Inflammatory macrophage (primary cell): Measurements from ENCODE around the gene PUS10.
"Not testable (repeated sequence)": the region's sequence is repeated elsewhere in the genome, so short reads cannot be mapped to it uniquely, and the experiment has no call there.

ENCODE experiments used
- DNase-seq, 2 donors: peaks; one replicate each; pipeline ENCODE4 v3.0.0-alpha.2; 2020 to 2022
- total RNA-seq, 18 experiments: gene quantifications; one replicate each; lab custom pipeline; 2026; ENCODE audit warnings: mixed read lengths in 6 of 18, inconsistent platforms in 2 of 18; lab: John Stamatoyannopoulos, UW

The PUS10 gene, protein sequence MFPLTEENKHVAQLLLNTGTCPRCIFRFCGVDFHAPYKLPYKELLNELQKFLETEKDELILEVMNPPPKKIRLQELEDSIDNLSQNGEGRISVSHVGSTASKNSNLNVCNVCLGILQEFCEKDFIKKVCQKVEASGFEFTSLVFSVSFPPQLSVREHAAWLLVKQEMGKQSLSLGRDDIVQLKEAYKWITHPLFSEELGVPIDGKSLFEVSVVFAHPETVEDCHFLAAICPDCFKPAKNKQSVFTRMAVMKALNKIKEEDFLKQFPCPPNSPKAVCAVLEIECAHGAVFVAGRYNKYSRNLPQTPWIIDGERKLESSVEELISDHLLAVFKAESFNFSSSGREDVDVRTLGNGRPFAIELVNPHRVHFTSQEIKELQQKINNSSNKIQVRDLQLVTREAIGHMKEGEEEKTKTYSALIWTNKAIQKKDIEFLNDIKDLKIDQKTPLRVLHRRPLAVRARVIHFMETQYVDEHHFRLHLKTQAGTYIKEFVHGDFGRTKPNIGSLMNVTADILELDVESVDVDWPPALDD
- 2.1 to 21.7 (median 12.3) reads per million in 18 experiments for total RNA-seq

DNA sequence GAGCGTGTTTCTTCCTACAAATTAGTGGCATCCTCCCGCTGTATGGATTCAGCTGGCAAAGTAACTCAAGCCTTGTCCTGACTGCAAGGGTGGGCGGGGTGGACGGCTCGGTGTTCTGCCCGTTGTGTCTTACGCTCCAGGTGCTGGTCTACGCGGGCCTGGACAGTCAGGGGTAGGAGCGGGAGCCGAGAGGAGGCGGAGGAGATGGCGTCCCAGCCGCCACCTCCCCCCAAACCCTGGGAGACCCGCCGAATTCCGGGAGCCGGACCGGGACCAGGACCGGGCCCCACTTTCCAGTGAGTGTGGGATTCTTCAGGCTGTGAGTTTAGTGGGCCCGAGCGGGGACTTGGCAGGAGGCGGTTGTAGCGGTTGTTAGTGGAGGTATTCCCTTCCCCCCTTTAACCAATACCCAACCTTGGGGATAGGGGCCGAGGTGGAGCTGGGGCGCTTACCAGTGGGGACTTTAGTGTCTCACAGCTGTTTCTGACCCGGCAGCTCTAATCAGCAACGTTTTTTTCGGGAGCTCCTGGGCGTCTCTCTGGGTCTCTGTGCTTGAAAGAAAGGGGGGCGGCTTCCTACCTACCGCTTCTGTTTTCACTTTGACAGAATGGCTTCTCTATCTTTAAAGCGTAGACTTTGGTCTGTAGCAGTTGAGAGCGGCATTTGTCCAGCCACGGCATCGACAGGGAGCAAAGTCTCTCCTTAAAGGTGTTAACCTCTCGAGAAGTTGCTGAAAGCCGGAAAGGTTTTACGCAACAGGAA, at the start of gene PUS10, which contains the start of gene PEX13:
TSS of gene PUS10 (minus strand) at position 700 of the 762 bp plus-strand sequence. CDS start 6,365 bp downstream, outside the sequence.
TSS of gene PEX13 (plus strand) at position 165 of the 762 bp plus-strand sequence. CDS start at position 205, 40 bp downstream.
- DNase-seq: peak; percentile 37 to 68

DNA sequence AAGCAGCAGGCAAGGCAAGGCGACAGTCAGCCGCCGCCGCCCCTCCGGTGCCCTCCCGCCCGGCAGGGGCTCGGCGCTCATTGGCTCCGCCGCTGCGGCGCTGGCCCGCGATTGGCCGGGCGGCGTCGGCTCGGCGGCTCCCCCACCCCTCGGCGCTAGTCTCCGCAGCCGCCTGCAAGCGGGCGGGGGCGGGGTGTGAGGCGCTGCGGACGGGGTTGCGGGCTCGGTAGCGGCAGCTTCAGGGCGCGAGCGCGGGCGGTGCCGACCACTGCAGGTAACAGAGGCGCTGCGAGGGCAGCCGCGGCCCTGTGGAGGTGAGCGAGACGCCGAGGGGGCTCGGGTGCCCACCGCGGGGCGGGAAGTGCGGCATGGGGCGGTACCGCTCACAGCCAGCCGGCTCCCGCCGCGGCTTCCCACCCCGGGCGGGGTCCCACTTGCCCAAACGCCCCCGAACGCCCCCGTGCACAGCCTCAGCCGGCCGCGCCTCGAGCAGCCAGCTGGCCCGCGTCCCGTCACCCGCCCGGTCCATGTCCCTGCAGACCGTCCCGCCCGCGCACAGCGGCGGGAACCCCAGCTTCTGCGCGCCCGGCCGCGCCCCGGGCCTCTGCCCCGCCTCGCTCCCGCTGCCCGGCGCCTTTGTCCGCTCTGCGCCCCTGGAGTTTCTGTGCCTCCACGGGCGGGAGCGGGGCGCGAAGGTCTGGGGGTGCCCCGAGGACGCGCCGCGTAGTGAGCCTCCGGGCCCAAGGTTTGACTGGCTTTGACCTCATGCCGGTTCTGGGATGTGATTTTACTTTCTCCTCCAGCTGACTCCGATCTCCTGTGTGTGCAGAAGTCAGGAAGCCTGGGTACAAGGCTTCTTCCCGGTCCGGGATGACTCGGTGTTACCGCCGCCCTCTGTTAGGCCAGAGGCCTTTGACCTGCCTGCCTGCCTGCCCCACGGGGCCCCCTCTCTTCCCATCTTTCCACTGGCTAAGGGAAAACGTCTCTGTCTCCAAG, 48.0 kb upstream of the PUS10 start, which contains the start of gene SANBR:
TSS of gene SANBR (plus strand) at position 158 of the 996 bp plus-strand sequence. CDS start 4,480 bp downstream, outside the sequence.
- peak; percentile 92 to 94 for DNase-seq

DNA sequence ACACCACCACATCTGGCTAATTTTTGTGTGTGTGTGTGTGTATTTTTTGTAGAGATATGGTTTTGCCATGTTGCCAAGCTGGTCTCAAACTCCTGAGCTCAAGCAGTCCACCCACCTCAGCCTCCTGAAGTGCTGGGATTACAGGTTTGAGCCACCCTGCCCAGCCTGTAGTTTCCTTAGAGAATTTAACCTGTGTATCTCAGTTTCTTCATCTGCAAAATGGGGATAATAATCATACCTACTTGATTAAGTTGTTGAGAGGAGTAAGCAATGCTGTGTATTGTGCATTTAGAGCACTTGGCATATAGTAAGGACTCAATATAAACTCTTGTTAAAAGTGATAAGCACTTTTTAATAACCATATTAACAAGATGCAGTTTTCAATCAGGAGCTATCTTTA, 41.3 kb upstream of the PUS10 start:
- DNase-seq: no peak

DNA sequence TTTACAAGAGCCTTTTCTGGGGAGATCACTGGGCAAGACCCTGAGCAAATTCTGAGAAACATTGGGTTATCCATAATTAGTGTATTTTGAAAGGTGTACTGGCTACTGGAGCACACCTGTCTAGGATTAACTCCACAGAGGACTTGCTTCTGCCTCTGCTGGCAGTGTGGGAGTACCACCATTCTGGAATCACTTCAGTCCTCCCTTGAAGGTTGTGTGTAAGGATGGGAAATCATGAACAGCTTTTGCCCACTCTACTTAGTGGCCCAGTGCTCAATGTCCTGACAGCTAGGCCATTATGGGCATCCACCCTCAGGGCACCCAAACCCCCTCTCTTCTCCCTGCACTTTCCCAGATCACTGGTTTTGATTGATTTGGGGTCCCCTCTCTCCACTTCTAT, 39.5 kb upstream of the PUS10 start:
- no peak for DNase-seq

DNA sequence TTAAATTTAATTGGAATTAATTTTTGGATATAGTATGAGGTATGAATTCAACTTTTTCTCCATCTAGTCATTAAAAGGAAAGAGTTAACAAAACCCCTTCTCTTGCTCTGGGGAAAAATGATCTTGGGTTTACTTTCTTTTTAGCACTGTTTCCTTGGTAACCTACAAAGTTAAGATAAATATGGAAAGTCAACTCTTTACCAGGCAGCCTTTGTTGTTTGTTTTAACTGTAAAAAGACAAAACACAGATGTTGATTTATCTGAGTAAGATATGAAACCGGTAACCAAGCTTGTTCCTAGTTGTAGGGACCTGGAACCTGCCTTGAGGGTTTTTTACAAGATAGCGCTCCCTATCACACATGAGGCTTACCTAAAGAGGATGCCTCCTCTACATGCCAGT, 37.5 kb upstream of the PUS10 start:
- no peak for DNase-seq

DNA sequence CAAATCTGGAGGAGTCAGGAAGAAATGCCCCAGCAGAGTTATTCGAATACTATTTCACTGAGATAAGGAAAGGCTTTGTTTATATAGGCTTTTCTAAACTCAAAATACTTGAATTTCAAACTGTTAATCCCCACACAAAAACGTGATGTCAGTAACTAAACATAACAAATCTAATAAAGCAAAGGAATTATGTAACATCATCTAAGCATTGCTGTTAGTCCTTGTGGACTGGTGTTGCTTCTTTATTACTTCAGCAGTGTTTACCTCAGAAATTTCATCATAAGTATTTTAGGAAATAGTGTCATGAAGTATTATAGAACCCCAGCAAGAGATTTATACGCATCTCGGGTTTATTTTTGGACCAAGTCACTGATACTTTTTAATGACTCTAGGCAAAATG, 27.9 kb upstream of the PUS10 start:
- peak in 1 of 2 donors; percentile 57 for DNase-seq

DNA sequence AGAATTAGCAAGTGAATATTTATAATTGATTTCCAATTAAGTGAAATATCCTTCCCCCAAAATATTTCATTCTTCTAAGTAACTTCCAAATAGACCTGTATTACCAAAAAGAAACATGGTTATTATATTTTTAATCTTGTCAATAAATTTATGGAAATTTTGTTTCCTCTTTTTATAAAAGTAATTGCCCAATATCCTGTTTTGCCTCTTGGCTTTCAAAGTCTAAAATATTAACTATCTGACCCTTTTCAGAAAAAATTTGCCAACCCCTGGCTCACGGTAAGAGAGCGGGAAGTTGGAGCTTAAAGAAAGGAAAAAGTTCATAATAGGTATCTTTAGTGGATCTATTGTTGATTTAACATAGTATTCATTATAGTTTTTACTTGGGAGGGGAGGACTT, 27.2 kb upstream of the PUS10 start:
- peak in 1 of 2 donors; percentile 31 for DNase-seq

DNA sequence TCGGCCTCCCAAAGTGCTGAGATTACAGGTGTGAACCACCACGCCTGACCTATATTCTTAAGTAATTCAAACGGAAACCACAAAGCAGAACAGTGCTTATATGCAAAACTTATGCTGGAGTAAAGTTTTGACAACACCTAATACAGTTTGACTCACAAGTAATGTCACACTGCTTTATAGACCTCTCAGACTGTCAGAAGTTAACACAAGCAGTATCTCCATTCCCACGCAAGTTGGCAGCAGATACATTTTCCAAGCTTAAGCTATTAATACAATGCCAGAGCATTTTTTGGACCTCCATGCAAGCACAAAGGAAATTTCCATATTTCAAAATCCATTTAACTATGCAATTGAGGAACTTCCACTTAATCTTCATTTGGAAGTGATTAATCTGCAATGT, 26.6 kb upstream of the PUS10 start:
- peak in 1 of 2 donors; percentile 48 for DNase-seq

DNA sequence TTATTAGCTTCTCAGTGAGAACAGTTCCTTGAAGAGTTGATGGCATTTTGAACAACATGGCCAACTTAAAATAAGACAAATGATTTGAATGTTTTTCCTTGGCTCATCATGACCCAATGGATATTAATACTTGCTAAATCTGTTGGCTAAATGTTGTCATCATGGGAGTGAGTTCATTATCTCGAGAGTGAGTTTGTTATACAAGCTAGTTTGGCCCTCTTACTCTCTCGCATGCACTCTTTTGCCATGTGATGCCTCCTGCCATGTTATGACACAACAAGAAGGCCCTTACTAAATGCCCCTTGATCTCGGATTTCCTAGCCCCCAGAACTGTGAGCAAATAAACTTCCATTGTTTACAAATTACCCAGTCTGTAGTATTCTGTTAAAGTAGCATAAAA, 24.8 kb upstream of the PUS10 start:
- DNase-seq: no peak

DNA sequence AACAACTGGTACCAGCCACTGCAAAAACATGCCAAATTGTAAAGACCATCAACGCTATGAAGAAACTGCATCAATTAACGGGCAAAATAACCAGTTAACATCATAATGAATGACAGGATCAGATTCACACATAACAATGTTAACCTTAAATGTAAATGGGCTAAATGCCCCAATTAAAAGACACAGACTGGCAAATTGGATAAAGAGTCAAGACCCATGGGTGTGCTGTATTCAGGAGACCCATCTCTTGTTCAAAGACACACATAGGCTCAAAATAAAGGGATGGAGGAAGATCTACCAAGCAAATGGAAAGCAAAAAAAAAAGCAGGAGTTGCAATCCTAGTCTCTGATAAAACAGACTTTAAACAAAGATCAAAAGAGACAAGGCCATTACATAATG, 18.6 kb upstream of the PUS10 start:
- DNase-seq: not testable (repeated sequence)

DNA sequence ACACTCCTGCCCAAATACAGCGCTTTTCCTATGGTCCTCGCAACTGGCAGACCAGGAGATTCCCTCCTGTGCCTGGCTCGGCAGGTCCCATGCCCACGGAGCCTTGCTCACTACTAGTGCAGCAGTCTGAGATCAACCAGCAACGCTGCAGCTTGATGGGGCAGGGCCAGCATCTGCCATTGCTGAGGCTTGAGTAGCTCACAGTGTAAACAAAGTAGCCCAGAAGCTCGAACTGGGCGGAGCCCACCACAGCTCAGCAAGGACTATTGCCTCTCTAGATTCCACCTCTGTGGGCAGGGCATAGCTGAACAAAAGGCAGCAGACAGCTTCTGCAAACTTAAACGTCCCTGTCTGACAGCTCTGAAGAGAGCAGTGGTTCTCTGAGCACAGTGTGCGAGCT, 16.5 kb upstream of the PUS10 start:
- not testable (repeated sequence) for DNase-seq

DNA sequence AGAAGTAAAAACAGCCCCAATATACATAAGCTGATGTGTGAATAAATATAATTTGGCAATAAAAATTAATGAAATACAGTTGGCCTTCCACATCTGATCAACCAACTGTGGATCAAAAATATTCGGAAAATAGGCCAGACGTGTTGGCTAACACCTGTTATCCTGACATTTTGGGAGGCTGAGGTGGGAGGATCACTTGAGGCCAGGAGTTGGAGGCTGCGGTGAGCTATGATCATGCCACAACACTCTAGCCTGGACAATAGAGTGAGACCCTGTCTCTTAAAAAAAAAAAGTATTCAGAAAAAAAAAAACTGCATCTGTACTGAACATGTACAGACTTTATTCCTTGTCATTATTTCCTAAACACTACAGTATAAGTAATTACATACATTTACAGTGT, 11.5 kb upstream of the PUS10 start:
- DNase-seq: no peak

DNA sequence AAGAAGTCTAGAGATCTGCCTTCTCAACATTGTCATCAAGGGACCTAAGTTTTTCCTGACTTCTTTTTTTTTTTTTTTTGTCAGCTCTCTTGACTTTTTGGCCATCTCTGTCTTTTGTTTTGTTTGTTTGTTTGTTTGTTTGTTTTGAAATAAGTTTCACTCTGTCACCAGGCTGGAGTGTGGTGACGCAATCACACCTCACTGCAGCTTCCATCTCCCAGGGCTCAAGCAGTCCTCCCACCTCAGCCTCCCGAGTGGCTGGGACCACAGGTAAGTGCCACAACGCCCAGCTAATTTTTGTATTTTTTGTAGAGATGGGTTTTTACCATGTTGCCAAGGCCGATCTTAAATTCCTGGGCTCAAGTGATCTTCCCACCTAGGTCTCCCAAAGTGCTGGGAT, 5.6 kb upstream of the PUS10 start:
- DNase-seq: no peak

DNA sequence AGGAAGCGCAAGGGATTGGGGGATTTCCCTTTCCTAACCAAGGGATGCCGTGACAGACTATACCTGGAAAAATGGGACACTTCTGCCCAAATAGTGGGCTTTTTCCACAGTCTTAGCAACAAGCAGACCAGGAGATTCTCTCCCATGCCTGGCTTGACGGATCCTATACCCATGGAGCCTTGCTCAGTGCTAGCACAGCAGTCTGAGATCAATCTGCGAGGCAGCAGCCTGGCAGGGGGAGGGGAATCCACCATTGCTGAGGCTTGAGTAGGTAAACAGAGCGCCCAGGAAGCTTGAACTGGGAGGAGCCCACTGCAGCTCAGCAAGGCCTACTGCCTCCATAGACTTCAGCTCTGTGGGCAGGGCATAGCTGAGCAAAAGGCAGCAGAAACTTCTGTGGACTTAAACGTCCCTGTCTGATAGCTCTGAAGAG, 3.2 kb upstream of the PUS10 start:
- no peak for DNase-seq

DNA sequence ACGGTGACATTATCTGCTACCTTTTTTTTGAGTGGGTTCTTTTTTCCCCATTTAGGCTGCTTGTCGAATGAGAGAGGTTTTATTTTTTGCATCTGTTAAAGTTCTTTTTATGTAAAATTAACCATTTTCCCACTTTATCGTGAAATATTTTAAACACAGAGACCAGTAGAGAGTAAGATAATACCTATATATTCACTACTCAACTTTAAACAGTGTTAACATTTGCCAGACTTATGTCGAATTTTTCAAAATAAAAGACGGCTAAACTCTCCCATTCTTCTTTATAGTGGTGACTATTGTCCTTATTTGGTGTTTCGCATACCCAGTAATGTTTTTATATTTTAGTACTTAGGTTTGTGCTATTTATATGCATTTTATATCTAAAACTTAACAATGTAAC, 743 bp upstream of the PUS10 start:
- no peak for DNase-seq

DNA sequence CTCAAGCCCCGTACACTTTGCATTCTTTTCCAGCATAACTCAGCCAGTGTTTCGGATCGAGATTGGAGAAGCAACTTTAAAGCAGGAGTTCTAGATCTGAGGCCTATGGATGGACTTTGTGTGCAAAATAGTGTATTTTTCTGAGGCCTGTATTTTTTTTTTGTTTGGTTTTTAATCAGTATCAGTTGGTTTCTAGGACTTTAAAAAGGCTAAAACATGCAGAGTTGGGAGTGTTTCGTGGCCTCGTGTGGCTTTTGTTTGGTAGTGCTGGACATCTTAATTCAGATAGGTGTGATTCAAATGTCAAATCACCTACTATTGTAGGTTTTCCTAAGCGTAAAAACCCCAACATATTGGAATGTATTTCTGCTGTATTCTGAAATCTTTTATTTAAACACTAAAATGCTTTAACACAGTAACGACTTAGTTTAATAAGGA, 282 bp upstream of the PUS10 start:
- DNase-seq: no peak

DNA sequence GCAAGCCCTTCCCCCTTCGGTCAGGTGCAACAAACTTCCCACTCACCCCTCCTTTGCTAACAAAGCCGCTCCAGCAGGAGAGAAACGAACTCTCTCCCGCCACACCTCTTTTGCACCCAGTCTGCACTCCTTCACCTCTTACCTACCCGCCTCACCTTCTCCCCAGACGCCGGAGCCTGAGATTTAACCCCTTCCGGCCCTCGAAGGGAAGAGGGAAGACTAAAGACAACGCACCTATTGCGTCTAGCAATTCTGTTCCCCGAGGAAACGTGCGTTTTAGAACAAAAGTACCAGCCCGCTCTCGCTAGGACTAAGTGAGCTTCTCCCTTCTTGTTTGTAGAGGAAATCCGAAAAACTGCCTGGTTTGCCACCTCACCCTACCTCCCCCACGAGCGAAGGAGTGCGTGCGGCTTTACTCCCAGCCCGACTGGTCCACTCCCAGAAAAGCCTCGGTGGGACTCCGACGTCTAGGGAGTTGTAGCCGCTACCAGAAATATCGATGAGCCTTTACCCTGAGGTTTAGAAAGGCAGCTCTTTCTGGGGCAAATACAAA, 976 bp downstream of the PUS10 start:
- DNase-seq: peak; percentile 63 to 78

DNA sequence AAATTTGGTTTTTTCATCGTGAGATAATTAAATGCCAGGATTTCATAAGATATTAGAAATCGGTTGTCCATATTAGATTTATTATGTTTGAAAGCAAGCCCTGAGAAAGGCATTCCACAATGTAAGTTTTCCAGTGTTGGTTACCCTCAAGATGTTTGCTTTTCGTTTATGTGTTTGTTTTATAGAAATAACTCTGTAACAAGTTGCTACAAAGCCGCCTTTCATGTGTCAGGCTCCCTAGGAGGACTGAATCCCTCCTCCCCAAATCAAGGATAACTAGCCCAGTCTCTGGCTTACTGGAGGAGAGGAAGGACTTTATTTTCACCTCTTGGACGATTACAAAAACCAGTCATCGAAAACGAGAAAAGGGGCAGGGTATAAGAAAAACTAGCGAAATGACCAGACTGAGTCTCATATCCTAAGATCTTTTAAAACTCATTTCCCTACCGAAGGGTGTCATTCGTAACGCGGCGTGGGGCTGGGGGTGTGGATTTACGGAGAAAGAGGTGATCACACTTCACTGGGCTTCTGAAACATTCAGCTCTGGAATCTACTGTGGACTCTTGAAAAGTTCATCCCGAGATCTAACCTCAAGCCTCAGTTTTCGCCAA, 1.6 kb downstream of the PUS10 start:
- DNase-seq: no peak

DNA sequence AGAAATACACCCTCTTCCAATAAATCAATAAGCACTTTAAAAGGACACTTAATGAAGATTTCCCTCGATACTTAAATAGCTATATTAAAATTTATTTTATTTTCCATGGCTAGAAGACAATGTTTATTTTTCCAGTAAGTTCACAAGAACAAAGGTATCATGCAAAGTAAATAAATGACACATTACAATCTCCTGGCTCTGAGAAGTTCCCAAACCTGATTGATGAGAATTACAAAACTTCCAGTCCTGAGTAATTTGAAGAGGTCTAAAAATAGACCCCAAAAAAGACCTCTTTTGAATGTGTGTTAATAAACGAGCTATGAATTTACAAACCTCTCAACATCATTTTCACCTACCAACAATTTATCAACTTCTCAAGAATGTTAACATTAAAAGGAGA, 2.1 kb downstream of the PUS10 start:
- no peak for DNase-seq

DNA sequence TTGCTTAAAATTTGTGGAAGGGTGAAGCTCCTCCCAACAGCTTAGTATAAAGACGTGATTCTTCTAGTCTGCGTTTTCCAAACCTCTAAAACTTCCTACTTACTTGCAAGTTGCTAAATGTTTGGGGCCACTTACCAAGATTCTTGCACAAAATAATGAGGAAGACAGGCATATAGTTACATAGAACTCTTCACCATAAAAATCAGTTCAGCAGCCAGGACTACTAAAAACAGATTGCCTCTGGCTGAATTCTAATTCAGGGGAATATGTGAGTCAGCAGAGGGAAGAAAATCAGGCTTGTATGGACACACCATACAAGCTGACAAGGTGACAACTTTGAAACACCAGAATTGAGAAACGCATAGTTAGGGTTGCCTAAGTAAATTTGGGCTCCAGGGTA, 3.3 kb downstream of the PUS10 start:
- DNase-seq: peak; percentile 76 to 88

DNA sequence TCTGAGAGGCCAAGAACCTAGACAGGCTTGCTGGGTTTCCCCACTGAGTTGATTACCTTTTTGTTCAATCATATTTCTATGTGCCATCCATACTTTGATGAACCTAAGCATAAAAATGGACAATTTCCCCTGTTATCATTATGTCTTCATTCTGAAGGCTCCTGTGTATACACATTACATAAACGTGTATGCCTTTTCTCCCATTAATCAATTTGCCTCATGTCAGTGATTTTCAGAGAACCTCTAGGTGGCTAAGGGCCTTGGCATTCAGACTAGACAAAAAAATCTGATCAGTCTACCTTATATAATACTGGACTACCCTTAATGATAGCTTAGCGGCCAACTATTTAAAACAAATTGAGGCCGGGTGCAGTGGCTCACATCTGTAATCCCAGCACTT, 4.7 kb downstream of the PUS10 start:
- no peak for DNase-seq
